Activated CD8-positive, alpha-beta T cell treated with anti-CD3 and anti-CD28 coated beads for 36 hours (primary cell): ENCODE measurements around the gene UCN. TPM values are rescaled to one million over a fixed set of nuclear protein-coding genes. Genes with fewer than 3 reads are reported as not detected.

Source experiments
- ATAC-seq: fragments of 200-7000 bp; cut with Tn5 transposase; one replicate; pipeline ENCODE4 v1.10.0; 2021; ENCODE audit warnings: mild to moderate bottlenecking, moderate library complexity
- CTCF ChIA-PET: fragments of 350-600 bp; sonication (Branson Sonifier 250); formaldehyde crosslinking; loops from one replicate; lab custom pipeline; 2021; ENCODE audit warnings: antibody characterized with exemption; lab: Charles Lee
- POLR2A ChIA-PET: fragments of 350-600 bp; sonication (Branson Sonifier 250); formaldehyde crosslinking; loops from one replicate; lab custom pipeline; 2021; ENCODE audit warnings: antibody characterized with exemption; lab: Charles Lee
- DNase-seq: peaks from one replicate; pipeline ENCODE4 v3.0.0-alpha.2; 2020
- H3K27ac Mint-ChIP-seq: one replicate; pipeline ENCODE4 v1.8.0; 2021; ENCODE audit warnings: mild to moderate bottlenecking, mixed read lengths
- H3K27me3 Mint-ChIP-seq: one replicate; pipeline ENCODE4 v1.8.0; 2021; ENCODE audit warnings: mixed read lengths
- H3K36me3 Mint-ChIP-seq: one replicate; pipeline ENCODE4 v1.8.0; 2021; ENCODE audit warnings: low read depth, mixed read lengths
- H3K4me1 Mint-ChIP-seq: one replicate; pipeline ENCODE4 v1.8.0; 2021; ENCODE audit warnings: low read depth, mixed read lengths
- H3K4me3 Mint-ChIP-seq: one replicate; pipeline ENCODE4 v1.8.0; 2021; ENCODE audit warnings: mild to moderate bottlenecking, moderate library complexity, mixed read lengths
- H3K9me3 Mint-ChIP-seq: one replicate; pipeline ENCODE4 v1.8.0; 2021; ENCODE audit warnings: mixed read lengths
- intact Hi-C: fragments of 100-400 bp; cut with micrococcal nuclease; formaldehyde crosslinking; loops from one replicate; pipeline ENCODE4 v1.10.0; 2022
- total RNA-seq, 2 experiments: library from RNA; stranded (reverse); gene quantifications; one replicate each; pipeline ENCODE4 v1.2.3, GENCODE V29; 2021
- TF ChIP-seq, protein P1 (sequence below): fragments of 200-600 bp; IDR thresholded peaks from one replicate; pipeline ENCODE4 v1.8.0; 2022; ENCODE audit warnings: antibody characterized with exemption, mild to moderate bottlenecking

Gene UCN
- total RNA-seq, 2 experiments from 2014 or later = 2.5 to 2.7 TPM

DNA sequence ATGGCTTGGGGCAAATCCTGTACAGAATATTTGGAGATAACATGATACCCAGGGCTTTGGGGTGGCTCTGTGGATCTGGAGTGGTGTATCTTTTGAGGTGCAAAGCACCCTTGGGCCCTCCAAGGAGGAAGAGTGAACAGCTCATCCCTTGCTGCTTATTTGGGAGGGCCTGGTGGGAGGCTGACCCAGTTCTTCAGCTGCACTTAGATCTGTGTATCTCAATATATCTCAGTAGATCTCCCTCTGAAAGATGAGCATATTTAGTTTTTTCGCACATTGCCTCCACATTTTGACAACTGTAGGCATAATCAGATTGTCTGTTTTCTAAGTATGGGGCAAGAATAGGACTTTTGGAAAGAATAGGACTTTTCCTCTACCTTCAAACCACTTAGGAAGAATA lies 23.2 kb downstream of the UCN start:
- TF ChIP-seq, protein P1, sequence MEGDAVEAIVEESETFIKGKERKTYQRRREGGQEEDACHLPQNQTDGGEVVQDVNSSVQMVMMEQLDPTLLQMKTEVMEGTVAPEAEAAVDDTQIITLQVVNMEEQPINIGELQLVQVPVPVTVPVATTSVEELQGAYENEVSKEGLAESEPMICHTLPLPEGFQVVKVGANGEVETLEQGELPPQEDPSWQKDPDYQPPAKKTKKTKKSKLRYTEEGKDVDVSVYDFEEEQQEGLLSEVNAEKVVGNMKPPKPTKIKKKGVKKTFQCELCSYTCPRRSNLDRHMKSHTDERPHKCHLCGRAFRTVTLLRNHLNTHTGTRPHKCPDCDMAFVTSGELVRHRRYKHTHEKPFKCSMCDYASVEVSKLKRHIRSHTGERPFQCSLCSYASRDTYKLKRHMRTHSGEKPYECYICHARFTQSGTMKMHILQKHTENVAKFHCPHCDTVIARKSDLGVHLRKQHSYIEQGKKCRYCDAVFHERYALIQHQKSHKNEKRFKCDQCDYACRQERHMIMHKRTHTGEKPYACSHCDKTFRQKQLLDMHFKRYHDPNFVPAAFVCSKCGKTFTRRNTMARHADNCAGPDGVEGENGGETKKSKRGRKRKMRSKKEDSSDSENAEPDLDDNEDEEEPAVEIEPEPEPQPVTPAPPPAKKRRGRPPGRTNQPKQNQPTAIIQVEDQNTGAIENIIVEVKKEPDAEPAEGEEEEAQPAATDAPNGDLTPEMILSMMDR = no peak
- no peaks in the 10 kb centered on the region for H3K36me3 Mint-ChIP-seq
- ATAC-seq (no peak), DNase-seq (no peak)
- peaks cover 6% of the 10 kb centered on the region for H3K27me3 Mint-ChIP-seq
- intact Hi-C loops = loop anchor here (5.0 kb wide), 2 partner anchors 188 to 323 kb away; no protein-coding TSS in a partner anchor
- H3K4me3 Mint-ChIP-seq = no peak overlapping the region
- POLR2A ChIA-PET = no interaction called here
- no peak overlapping the region for H3K27ac Mint-ChIP-seq
- CTCF ChIA-PET = interaction anchor here (7.4 kb wide), 1 partner anchor 18 kb away, joined by 100 read pairs; no protein-coding TSS in a partner anchor
- peaks cover under 1% of the 10 kb centered on the region for H3K4me1 Mint-ChIP-seq
- no peaks in the 10 kb centered on the region for H3K9me3 Mint-ChIP-seq

DNA sequence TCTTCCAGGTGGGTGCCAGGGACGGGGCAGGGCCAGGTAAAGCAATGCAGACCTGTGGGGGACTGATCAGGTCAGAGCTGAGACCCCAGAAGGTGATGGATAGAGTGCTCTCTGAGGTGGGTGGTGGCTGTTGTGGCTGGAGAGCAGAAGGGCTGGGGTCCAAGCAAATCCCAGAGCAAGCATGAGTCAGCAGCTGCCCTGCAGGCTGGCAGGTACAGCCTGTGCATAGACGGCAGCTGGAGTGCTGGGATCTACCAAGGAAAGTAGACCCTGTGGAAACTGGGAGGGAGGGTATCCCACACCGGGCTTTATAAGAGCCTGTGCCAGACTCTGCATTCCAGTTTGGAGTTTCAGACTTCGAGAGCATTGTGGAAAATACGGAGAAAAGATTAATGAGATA lies 25.4 kb downstream of the UCN start:
- no peak for ATAC-seq
- no peak overlapping the region for H3K4me3 Mint-ChIP-seq
- H3K27ac Mint-ChIP-seq = no peak overlapping the region
- H3K4me1 Mint-ChIP-seq = peaks cover 6% of the 10 kb centered on the region
- ChIA-PET CTCF (interaction anchor here (1.2 to 7.4 kb wide), 7 partner anchors 8 to 186 kb away, joined by 3 to 122 read pairs (median 59); no protein-coding TSS in a partner anchor), POLR2A (interaction anchor here (0.9 to 2.2 kb wide), 5 partner anchors 10 to 61 kb away, joined by 3 to 6 read pairs (median 4); no protein-coding TSS in a partner anchor)
- TF ChIP-seq, protein P1 = no peak
- no peak for DNase-seq
- H3K9me3 Mint-ChIP-seq = no peaks in the 10 kb centered on the region
- H3K36me3 Mint-ChIP-seq = no peaks in the 10 kb centered on the region
- H3K27me3 Mint-ChIP-seq = peaks cover 4% of the 10 kb centered on the region
- intact Hi-C loops = loop anchor here (5.0 kb wide), 2 partner anchors 186 to 321 kb away; no protein-coding TSS in a partner anchor

DNA sequence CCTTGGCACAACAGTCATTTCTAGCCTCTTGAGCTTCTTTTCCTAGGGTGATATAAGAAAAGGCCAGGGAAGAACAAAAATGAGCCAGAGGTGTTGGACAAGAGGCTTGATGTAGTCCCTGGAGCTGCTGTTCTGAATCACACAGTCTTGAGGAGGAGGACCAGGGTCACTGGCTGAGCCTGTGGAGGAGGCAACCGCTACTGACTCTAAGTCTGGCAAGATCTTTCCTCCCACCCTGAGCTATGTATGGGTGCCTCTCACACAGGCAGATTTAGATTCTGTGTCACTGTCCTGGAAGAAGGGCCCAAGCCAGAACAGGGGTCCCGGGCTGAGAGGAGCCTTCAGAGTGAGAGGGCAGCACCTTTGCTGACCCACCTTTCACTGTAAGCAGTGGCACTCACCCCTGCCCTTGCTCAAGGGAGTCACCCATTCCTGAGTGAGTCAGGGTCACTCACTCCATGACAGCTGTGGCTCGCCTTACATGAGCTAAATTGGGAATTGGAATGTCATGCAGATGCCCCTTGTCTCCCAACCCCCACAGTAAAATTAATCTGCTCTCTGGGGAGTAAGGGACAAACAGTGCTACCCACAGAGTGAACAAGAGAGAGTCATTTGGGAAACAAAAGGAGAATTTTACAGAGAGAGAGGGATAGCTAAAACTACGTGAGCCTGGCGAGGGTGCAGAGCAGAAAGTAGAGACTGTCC lies 26.2 kb downstream of the UCN start, which contains the start of gene TRIM54:
TRIM54 (plus strand) TSS at position 575 of the 705 bp plus-strand sequence. CDS start 303 bp downstream, outside the sequence.
- POLR2A ChIA-PET = interaction anchor here (1.7 to 2.2 kb wide), 3 partner anchors 11 to 62 kb away, joined by 4 to 6 read pairs (median 4); no protein-coding TSS in a partner anchor

DNA sequence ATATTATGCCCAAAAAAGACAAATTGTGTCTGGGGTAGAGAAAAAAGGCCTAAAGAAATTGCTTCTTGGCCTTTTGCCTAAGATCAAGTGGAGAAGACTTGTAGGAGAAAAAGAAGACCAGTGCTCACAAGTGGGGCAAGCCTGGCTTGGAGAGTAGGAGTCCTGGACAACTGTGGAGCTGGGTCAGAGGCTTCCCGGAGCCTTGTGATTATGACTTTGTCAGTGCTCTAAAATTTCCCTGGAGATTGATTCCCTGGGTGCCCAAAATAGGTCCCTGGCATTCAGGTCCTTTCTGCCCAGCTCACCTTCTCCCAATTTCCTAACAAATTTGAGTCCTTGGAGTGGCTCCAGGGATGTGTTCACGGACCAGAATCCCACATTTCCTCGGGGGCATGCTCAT lies 26.8 kb downstream of the UCN start:
- ChIA-PET CTCF (interaction anchor here (2.0 to 7.4 kb wide), 12 partner anchors 10 to 188 kb away, joined by 5 to 122 read pairs (median 28); partner anchors contain the start of genes ABHD1 and MPV17), POLR2A (interaction anchor here (0.8 to 2.2 kb wide), 4 partner anchors 11 to 62 kb away, joined by 3 to 6 read pairs (median 4); no protein-coding TSS in a partner anchor)
- no peaks in the 10 kb centered on the region for H3K9me3 Mint-ChIP-seq
- TF ChIP-seq, protein P1 = no peak
- H3K36me3 Mint-ChIP-seq = no peaks in the 10 kb centered on the region
- H3K27me3 Mint-ChIP-seq = peaks cover 8% of the 10 kb centered on the region
- ATAC-seq (no peak), DNase-seq (no peak)
- no peak overlapping the region for H3K27ac Mint-ChIP-seq
- H3K4me1 Mint-ChIP-seq = peaks cover 6% of the 10 kb centered on the region
- intact Hi-C loops = loop anchor here (2.0 to 5.0 kb wide), 3 partner anchors 33 to 319 kb away; no protein-coding TSS in a partner anchor
- H3K4me3 Mint-ChIP-seq = no peak overlapping the region

More for the DNA sequence above, 26.2 kb downstream of the UCN start, which contains the start of gene TRIM54:
- intact Hi-C loops = loop anchor here (2.0 to 5.0 kb wide), 3 partner anchors 33 to 320 kb away; no protein-coding TSS in a partner anchor
- TF ChIP-seq, protein P1 = no peak
- Mint-ChIP-seq H3K27ac (no peak within 1 kb of the TSS), H3K36me3 (no peaks in the 10 kb centered on the region), H3K4me3 (no peak within 1 kb of the TSS), H3K4me1 (peaks cover 6% of the 10 kb centered on the region), H3K27me3 (peaks cover 8% of the 10 kb centered on the region), H3K9me3 (no peaks in the 10 kb centered on the region)
- ATAC-seq (no peak), DNase-seq (no peak)
- CTCF ChIA-PET = interaction anchor here (1.2 to 7.4 kb wide), 11 partner anchors 9 to 189 kb away, joined by 3 to 122 read pairs (median 27); no protein-coding TSS in a partner anchor
